HG03159 (cell line): Measurements from ENCODE around the gene TMEM167A.
"Not testable (repeated sequence)": the region's sequence is repeated elsewhere in the genome, so short reads cannot be mapped to it uniquely, and the experiment has no call there.

ENCODE experiments used
- ATAC-seq: cut with Tn5 transposase; IDR thresholded peaks from one replicate; pipeline ENCODE4 v1.9.1; 2021; ENCODE audit warnings: mild to moderate bottlenecking, moderate library complexity; ENCODE audit not compliant: unreplicated experiment

The TMEM167A gene

GRCh38 chr5:83092619-83093018 is 15.4 kb upstream of the TMEM167A start:
- no peak for ATAC-seq

GRCh38 chr5:83090169-83090568 is 13.0 kb upstream of the TMEM167A start:
- ATAC-seq, result no peak

- no peak for ATAC-seq
Observed at GRCh38 chr5:83085106-83085505, 7.9 kb upstream of the TMEM167A start.

- ATAC-seq, result no peak
Observed at GRCh38 chr5:83084336-83084735, 7.1 kb upstream of the TMEM167A start.

- ATAC-seq, result no peak
Observed at GRCh38 chr5:83082750-83083149, 5.6 kb upstream of the TMEM167A start.

GRCh38 chr5:83077662-83078261 is 568 bp upstream of the TMEM167A start:
- ATAC-seq, result peak; percentile 5

- ATAC-seq, result no peak
Observed at GRCh38 chr5:83072966-83073365, 4.2 kb downstream of the TMEM167A start.

- ATAC-seq, result no peak
Observed at GRCh38 chr5:83071286-83072051, 5.7 kb downstream of the TMEM167A start.

GRCh38 chr5:83069096-83069799 is 7.9 kb downstream of the TMEM167A start:
- ATAC-seq, result no peak

GRCh38 chr5:83067377-83067776 is 9.8 kb downstream of the TMEM167A start:
- not testable (repeated sequence) for ATAC-seq

- ATAC-seq, result no peak
Observed at GRCh38 chr5:83066548-83067110, 10.6 kb downstream of the TMEM167A start.

GRCh38 chr5:83059341-83059740 is 17.9 kb downstream of the TMEM167A start:
- ATAC-seq, result no peak

- ATAC-seq, result no peak
Observed at GRCh38 chr5:83058726-83059125, 18.5 kb downstream of the TMEM167A start.

GRCh38 chr5:83055166-83055565 is 22.0 kb downstream of the TMEM167A start:
- ATAC-seq, result no peak

GRCh38 chr5:83050723-83051340 is 26.4 kb downstream of the TMEM167A start:
- ATAC-seq, result no peak

- no peak for ATAC-seq
Observed at GRCh38 chr5:83049370-83049885, 27.8 kb downstream of the TMEM167A start.

- ATAC-seq, result no peak
Observed at GRCh38 chr5:83048811-83049210, 28.4 kb downstream of the TMEM167A start.

- ATAC-seq, result no peak
Observed at GRCh38 chr5:83048277-83048676, 28.9 kb downstream of the TMEM167A start.

- ATAC-seq, result no peak
Observed at GRCh38 chr5:83044926-83045325, 32.3 kb downstream of the TMEM167A start.

- ATAC-seq, result no peak
Observed at GRCh38 chr5:83042507-83042906, 34.7 kb downstream of the TMEM167A start.

GRCh38 chr5:83038924-83039323 is 38.3 kb downstream of the TMEM167A start:
- ATAC-seq, result no peak
